ENCODE measurements around the gene CDKAL1.

DNA sequence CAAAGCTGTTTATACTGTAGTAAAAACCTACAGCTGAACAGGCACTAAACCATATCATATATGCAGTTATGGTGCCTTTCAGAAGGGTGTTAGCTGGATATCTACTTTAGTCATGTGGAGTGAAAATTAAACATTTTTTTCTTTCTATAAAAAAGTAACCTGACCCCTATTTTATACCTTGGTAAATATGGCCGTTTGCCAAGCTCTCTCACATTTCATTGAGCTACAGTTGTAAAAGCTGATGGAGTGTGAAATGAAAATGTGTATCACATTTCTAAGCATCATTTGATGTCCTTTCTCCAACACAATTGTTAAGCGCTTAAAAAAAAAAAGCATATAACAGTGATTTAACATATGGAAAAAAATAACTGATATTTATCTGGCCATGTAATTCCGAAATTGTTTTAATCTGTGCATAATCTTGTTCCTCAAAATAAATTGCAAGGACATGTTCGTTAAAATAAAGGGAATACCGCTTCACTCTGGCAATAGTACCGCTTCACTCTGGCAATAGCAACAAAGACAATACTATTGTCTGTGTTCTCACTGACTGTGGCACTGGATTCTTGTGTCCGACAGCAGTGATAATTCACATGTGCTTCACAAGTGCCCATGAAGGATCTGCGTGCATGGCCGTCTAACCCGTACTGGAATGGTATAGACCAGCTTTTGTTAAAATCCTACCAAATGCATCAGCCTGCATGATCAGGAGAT is 667.5 kb downstream of the CDKAL1 start:
- no peak for TF ChIP-seq ELF4 (IDR thresholded peaks at IDR 0.05)
- TF ChIP-seq HDGF (IDR thresholded peaks at IDR 0.05; ENCODE audit: borderline replicate concordance): no peak
- TF ChIP-seq FOXK2 (IDR thresholded peaks at IDR 0.05): no peak
- no peak for TF ChIP-seq BHLHE40 (IDR thresholded peaks at IDR 0.05; ENCODE audit: borderline replicate concordance)
- 0 out of 2 replicates have a peak, but pooled peaks have one; percentile 42 for TF ChIP-seq ARNT (IDR thresholded peaks at IDR 0.05)
- TF ChIP-seq SUZ12 (IDR thresholded peaks at IDR 0.05): no peak
- no peak for TF ChIP-seq LEF1 (IDR thresholded peaks at IDR 0.05; ENCODE audit: borderline replicate concordance)
